ENCODE results near the gene AADACL4.

AADACL4 gene

DNA sequence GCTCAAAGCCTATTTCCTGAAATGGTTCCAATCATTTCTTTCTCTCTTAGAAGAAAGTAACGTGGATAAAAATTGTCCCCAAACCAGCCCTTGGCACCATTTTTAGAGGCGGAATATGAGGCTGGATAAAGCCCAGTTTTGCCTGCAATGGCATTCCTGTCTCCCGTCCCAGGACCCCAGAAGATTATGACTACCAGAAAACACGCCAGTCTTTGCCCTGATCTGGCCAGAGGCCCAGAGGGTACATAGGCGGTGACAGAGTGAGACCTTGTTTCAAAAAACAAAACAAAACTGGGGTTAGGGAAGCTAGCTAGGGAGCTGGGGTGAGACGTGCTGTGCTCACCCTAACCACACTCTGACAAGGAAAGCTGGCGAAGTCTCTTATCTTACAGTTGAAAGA is at the start of gene AADACL4:
TSS of gene AADACL4 (plus strand) at position 301 of the 400 bp plus-strand sequence. CDS start 462 bp downstream, outside the sequence.
- no peaks in the 10 kb centered on the region for H3K4me1 ChIP-seq (ENCODE audit: control insufficient read depth in 1 of 2, insufficient read depth in 2 of 2, low read length in 2 of 2)
- H3K36me3 ChIP-seq (ENCODE audit: control insufficient read depth in 1 of 2, insufficient read depth in 2 of 2, low read length in 2 of 2), result no peaks in the 10 kb centered on the region
- no peaks in the 10 kb centered on the region for H3K27me3 ChIP-seq (ENCODE audit: low read depth, low read length)
- no peak within 1 kb of the TSS for H3K4me3 ChIP-seq (ENCODE audit: low read depth in 1 of 2, low read length in 2 of 2)
- no peak within 1 kb of the TSS for H3K27ac ChIP-seq (ENCODE audit: low read length)
- H3K9me3 ChIP-seq (ENCODE audit: control insufficient read depth in 1 of 2, low read length in 2 of 2), result peaks cover 0 to 24% of the 10 kb centered on the region in 2 donors

GRCh38 chr1:12594490-12594889 is 49.4 kb upstream of the AADACL4 start:
- H3K9me3 ChIP-seq (ENCODE audit: control insufficient read depth in 1 of 2, low read length in 2 of 2), result no peaks in the 10 kb centered on the region
- no peaks in the 10 kb centered on the region for H3K27me3 ChIP-seq (ENCODE audit: low read depth, low read length)
- peaks cover 17 to 59% of the 10 kb centered on the region in 2 donors for H3K4me1 ChIP-seq (ENCODE audit: control insufficient read depth in 1 of 2, insufficient read depth in 2 of 2, low read length in 2 of 2)
- H3K27ac ChIP-seq (ENCODE audit: low read length), result peak overlapping the region; percentile 58
- no peaks in the 10 kb centered on the region for H3K36me3 ChIP-seq (ENCODE audit: control insufficient read depth in 1 of 2, insufficient read depth in 2 of 2, low read length in 2 of 2)
- no peak overlapping the region for H3K4me3 ChIP-seq (ENCODE audit: low read depth in 1 of 2, low read length in 2 of 2)

DNA sequence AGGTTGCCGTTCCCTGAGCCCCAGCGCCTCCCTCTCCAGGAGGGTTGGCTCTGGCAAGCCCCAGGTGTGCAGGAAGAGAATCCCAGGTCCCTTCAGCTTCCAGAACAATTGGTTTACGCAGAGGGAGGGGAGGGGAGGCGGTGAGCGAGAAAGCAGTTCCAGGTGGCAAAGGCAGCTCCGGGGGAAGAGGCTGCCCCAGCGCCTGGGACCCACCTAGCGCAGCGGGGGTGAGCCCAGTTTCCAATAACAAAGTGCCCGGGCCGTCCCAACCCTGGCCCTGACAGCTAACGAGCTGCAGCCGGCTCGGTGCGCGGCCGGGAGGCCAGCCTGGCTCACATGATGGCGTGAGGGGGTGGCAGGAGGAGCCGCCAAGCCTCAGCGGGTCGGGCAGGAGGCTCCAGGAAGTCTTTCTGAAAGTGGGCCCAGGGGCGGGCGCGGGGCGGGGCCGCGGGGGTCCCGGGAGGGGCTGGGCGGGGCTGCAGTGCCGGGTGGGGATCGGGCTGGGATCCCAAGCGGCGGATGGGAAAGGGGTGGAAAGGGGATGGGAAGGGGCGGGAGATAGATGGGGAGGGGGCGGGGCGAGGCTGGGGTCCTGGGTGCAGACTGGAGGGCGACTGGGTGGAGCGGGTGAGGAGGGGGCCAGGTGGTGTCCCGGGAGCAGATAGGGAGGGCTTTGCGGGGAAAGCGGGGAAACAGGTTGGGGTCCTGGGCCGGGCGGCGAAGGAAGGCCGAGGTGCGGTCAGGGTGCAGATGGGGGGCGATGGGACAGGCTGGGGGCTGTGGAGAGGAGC is 48.7 kb upstream of the AADACL4 start:
- Histone ChIP-seq H3K27ac (ENCODE audit: low read length) (peak overlapping the region; percentile 58), H3K4me3 (ENCODE audit: low read depth in 1 of 2, low read length in 2 of 2) (peak overlapping the region; percentile 39 to 59), H3K4me1 (ENCODE audit: control insufficient read depth in 1 of 2, insufficient read depth in 2 of 2, low read length in 2 of 2) (peaks cover 24 to 66% of the 10 kb centered on the region in 2 donors)

GRCh38 chr1:12595757-12596006 is 48.2 kb upstream of the AADACL4 start:
- no peaks in the 10 kb centered on the region for H3K27me3 ChIP-seq (ENCODE audit: low read depth, low read length)
- H3K4me1 ChIP-seq (ENCODE audit: control insufficient read depth in 1 of 2, insufficient read depth in 2 of 2, low read length in 2 of 2), result peaks cover 27 to 71% of the 10 kb centered on the region in 2 donors

More for the DNA sequence above, 48.7 kb upstream of the AADACL4 start:
- no peaks in the 10 kb centered on the region for H3K9me3 ChIP-seq (ENCODE audit: control insufficient read depth in 1 of 2, low read length in 2 of 2)
- no peaks in the 10 kb centered on the region for H3K27me3 ChIP-seq (ENCODE audit: low read depth, low read length)
- H3K36me3 ChIP-seq (ENCODE audit: control insufficient read depth in 1 of 2, insufficient read depth in 2 of 2, low read length in 2 of 2), result no peaks in the 10 kb centered on the region

DNA sequence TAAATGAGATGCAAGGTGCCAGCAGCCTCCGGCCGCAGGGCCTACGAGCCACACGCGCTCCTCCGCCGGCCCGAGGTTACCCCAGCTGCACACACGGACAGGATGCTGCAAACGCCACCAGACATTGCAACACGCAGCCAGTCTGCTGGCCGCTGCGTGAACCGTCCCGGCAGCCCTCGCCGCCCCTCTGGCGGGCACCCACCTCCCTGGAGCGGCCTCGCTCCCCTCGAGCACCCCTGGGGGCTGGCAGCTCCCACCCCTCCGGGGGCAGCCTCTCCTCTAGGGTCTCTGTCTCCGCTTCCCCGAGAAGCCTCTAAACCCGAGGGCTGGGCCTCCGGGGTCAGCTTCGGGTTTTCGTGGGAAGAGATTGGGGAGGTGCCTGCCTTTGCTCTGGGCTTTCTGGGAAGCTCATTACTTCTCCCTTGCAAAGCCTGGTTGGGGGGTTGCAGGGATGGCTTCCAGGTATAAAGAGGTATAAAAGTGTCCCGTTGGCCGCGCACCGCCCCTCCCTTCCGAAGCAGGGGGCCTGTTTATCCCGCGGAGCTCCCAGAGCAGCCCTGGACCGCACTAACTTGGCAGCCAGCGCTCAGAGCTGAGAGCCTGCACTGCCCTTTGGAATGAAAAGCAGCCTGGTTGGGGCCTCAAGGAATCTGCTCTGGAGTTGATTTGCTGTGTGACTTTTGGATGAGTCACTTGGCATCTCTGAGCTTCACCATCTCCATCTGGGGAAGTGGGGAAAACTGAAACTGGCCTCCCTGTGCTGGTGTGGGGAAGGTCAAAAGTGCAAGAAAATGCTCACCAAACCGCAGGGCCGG is 47.7 kb upstream of the AADACL4 start:
- H3K4me1 ChIP-seq (ENCODE audit: control insufficient read depth in 1 of 2, insufficient read depth in 2 of 2, low read length in 2 of 2), result peaks cover 32 to 73% of the 10 kb centered on the region in 2 donors
- H3K36me3 ChIP-seq (ENCODE audit: control insufficient read depth in 1 of 2, insufficient read depth in 2 of 2, low read length in 2 of 2), result no peaks in the 10 kb centered on the region
- H3K4me3 ChIP-seq (ENCODE audit: low read depth in 1 of 2, low read length in 2 of 2), result peak overlapping the region; percentile 42 to 59
- H3K27me3 ChIP-seq (ENCODE audit: low read depth, low read length), result no peaks in the 10 kb centered on the region
- H3K27ac ChIP-seq (ENCODE audit: low read length), result peak overlapping the region; percentile 63
- no peaks in the 10 kb centered on the region for H3K9me3 ChIP-seq (ENCODE audit: control insufficient read depth in 1 of 2, low read length in 2 of 2)

More at GRCh38 chr1:12595757-12596006, 48.2 kb upstream of the AADACL4 start:
- H3K4me3 ChIP-seq (ENCODE audit: low read depth in 1 of 2, low read length in 2 of 2), result peak overlapping the region in 1 of 2 donors; percentile 59
- no peaks in the 10 kb centered on the region for H3K9me3 ChIP-seq (ENCODE audit: control insufficient read depth in 1 of 2, low read length in 2 of 2)
- no peak overlapping the region for H3K27ac ChIP-seq (ENCODE audit: low read length)
- H3K36me3 ChIP-seq (ENCODE audit: control insufficient read depth in 1 of 2, insufficient read depth in 2 of 2, low read length in 2 of 2), result no peaks in the 10 kb centered on the region

GRCh38 chr1:12597792-12598191 is 46.1 kb upstream of the AADACL4 start:
- Histone ChIP-seq H3K4me3 (ENCODE audit: low read depth in 1 of 2, low read length in 2 of 2) (no peak overlapping the region), H3K36me3 (ENCODE audit: control insufficient read depth in 1 of 2, insufficient read depth in 2 of 2, low read length in 2 of 2) (no peaks in the 10 kb centered on the region), H3K9me3 (ENCODE audit: control insufficient read depth in 1 of 2, low read length in 2 of 2) (no peaks in the 10 kb centered on the region), H3K4me1 (ENCODE audit: control insufficient read depth in 1 of 2, insufficient read depth in 2 of 2, low read length in 2 of 2) (peaks cover 32 to 74% of the 10 kb centered on the region in 2 donors), H3K27me3 (ENCODE audit: low read depth, low read length) (no peaks in the 10 kb centered on the region), H3K27ac (ENCODE audit: low read length) (no peak overlapping the region)

DNA sequence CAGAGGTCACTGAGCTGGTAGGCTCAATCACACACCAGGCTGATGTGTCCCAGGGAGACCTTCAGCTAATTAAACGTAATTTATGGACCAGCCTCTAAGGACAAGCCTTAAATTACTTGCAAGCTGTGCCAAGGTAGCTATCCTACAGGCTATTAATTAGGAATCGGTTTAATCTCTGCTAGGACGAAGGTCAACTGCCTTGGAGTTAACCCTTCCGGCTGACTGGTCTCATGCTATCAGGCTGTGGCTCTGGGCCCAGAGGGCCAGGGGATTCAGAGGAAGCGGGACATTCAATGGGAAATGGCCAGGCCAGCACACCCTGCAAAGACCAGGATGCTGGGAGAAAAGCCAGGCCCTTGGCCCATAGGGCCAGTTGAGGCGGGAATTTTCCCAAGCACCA is 44.9 kb upstream of the AADACL4 start:
- H3K4me1 ChIP-seq (ENCODE audit: control insufficient read depth in 1 of 2, insufficient read depth in 2 of 2, low read length in 2 of 2), result peaks cover 34 to 76% of the 10 kb centered on the region in 2 donors
- H3K4me3 ChIP-seq (ENCODE audit: low read depth in 1 of 2, low read length in 2 of 2), result no peak overlapping the region
- no peaks in the 10 kb centered on the region for H3K27me3 ChIP-seq (ENCODE audit: low read depth, low read length)
- peak overlapping the region; percentile 12 for H3K27ac ChIP-seq (ENCODE audit: low read length)
- no peaks in the 10 kb centered on the region for H3K9me3 ChIP-seq (ENCODE audit: control insufficient read depth in 1 of 2, low read length in 2 of 2)
- H3K36me3 ChIP-seq (ENCODE audit: control insufficient read depth in 1 of 2, insufficient read depth in 2 of 2, low read length in 2 of 2), result no peaks in the 10 kb centered on the region

- Histone ChIP-seq H3K4me3 (ENCODE audit: low read depth in 1 of 2, low read length in 2 of 2) (no peak overlapping the region), H3K4me1 (ENCODE audit: control insufficient read depth in 1 of 2, insufficient read depth in 2 of 2, low read length in 2 of 2) (peaks cover 31 to 76% of the 10 kb centered on the region in 2 donors), H3K27me3 (ENCODE audit: low read depth, low read length) (no peaks in the 10 kb centered on the region), H3K36me3 (ENCODE audit: control insufficient read depth in 1 of 2, insufficient read depth in 2 of 2, low read length in 2 of 2) (no peaks in the 10 kb centered on the region), H3K9me3 (ENCODE audit: control insufficient read depth in 1 of 2, low read length in 2 of 2) (no peaks in the 10 kb centered on the region), H3K27ac (ENCODE audit: low read length) (no peak overlapping the region)
These were observed 44.2 kb upstream of the AADACL4 start for GRCh38 chr1:12599657-12600056.

- Histone ChIP-seq H3K36me3 (ENCODE audit: control insufficient read depth in 1 of 2, insufficient read depth in 2 of 2, low read length in 2 of 2) (no peaks in the 10 kb centered on the region), H3K4me1 (ENCODE audit: control insufficient read depth in 1 of 2, insufficient read depth in 2 of 2, low read length in 2 of 2) (peaks cover 31 to 72% of the 10 kb centered on the region in 2 donors), H3K4me3 (ENCODE audit: low read depth in 1 of 2, low read length in 2 of 2) (no peak overlapping the region), H3K9me3 (ENCODE audit: control insufficient read depth in 1 of 2, low read length in 2 of 2) (no peaks in the 10 kb centered on the region), H3K27me3 (ENCODE audit: low read depth, low read length) (no peaks in the 10 kb centered on the region), H3K27ac (ENCODE audit: low read length) (peak overlapping the region; percentile 9)
These were observed 43.5 kb upstream of the AADACL4 start for GRCh38 chr1:12600335-12600734.

GRCh38 chr1:12600880-12601633 is 42.8 kb upstream of the AADACL4 start:
- Histone ChIP-seq H3K9me3 (ENCODE audit: control insufficient read depth in 1 of 2, low read length in 2 of 2) (no peaks in the 10 kb centered on the region), H3K27me3 (ENCODE audit: low read depth, low read length) (no peaks in the 10 kb centered on the region), H3K4me3 (ENCODE audit: low read depth in 1 of 2, low read length in 2 of 2) (no peak overlapping the region), H3K4me1 (ENCODE audit: control insufficient read depth in 1 of 2, insufficient read depth in 2 of 2, low read length in 2 of 2) (peaks cover 31 to 65% of the 10 kb centered on the region in 2 donors), H3K27ac (ENCODE audit: low read length) (peak overlapping the region; percentile 9), H3K36me3 (ENCODE audit: control insufficient read depth in 1 of 2, insufficient read depth in 2 of 2, low read length in 2 of 2) (no peaks in the 10 kb centered on the region)

All from muscle layer of duodenum (tissue), 2 donors.